ENCODE results near the gene TXNIP. TPM values are rescaled to one million over a fixed set of nuclear protein-coding genes. Genes with fewer than 3 reads are reported as not detected.

The TXNIP gene
- total RNA-seq, 2 experiments from 2014 or later, result 82.6 to 88.8 TPM

- Mint-ChIP-seq H3K27ac (no peak overlapping the region), H3K4me3 (no peak overlapping the region), H3K4me1 (ENCODE audit: low read depth) (peaks cover 10% of the 10 kb centered on the region), H3K27me3 (no peaks in the 10 kb centered on the region), H3K9me3 (no peaks in the 10 kb centered on the region), H3K36me3 (no peaks in the 10 kb centered on the region)
- no peak for DNase-seq
- ChIA-PET CTCF (interaction anchor here (0.6 to 8.5 kb wide), 21 partner anchors 8 to 132 kb away, joined by 3 to 222 read pairs (median 9); partner anchors contain the start of genes ANKRD34A, ITGA10, LIX1L and NUDT17), POLR2A (interaction anchor here (1.2 to 10.2 kb wide), 6 partner anchors 12 to 75 kb away, joined by 3 to 183 read pairs (median 17); partner anchors contain the start of genes ANKRD34A, LIX1L, POLR3GL and TXNIP)
- intact Hi-C loops (cut with micrococcal nuclease), result loop anchor here (1.0 to 5.0 kb wide), 4 partner anchors 13 to 120 kb away; partner anchors contain the start of genes ANKRD34A, PIAS3 and POLR3GL
These were observed 19.4 kb downstream of the TXNIP start for GRCh38 chr1:145977016-145977415.

DNA sequence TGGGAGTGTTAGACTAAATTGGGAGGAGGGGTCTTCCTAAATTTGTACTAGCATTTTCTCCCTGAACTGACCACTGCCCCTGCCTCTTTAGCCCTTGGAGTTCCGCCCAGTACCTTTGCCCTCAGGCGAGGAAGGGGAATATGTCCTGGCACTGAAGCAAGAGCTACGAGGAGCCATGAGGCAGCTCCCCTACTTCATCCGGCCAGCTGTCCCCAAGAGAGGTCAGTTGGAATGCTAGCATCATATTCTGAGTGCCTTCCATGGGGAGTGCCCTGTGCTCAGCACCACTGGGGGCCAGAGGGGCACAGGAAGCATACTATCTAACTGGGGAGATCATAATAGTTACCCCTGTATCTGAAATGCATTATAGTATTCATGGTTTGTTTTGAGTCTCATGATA, 21.2 kb downstream of the TXNIP start:
- POLR2A ChIA-PET, result interaction anchor here (10.2 kb wide), 1 partner anchor 18 kb away, joined by 183 read pairs; the partner anchor contains the start of gene TXNIP
- intact Hi-C loops (cut with micrococcal nuclease), result loop anchor here (5.0 kb wide), 1 partner anchor 118 kb away; the partner anchor contains the start of gene PIAS3

DNA sequence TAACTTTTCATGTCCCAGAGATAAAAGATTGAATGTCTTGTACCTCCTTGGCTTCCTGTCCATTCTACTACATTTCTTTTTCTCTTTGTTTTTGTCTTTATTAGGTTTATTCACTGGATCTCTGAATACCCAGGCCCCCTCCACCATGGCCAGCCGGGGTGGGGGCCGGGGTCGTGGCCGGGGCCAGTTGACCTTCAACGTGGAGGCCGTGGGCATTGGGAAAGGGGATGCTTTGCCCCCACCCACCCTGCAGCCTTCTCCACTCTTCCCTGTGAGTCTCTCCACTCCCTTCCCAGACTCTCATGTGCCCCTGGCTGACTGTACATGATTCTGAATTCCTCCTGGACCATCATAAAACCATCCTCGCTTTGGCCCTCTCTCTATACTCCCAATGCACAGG, 21.7 kb downstream of the TXNIP start:
- Mint-ChIP-seq H3K4me3 (no peak overlapping the region), H3K27ac (no peak overlapping the region), H3K9me3 (no peaks in the 10 kb centered on the region), H3K4me1 (ENCODE audit: low read depth) (peaks cover 10% of the 10 kb centered on the region), H3K36me3 (no peaks in the 10 kb centered on the region), H3K27me3 (no peaks in the 10 kb centered on the region)
- intact Hi-C loops (cut with micrococcal nuclease), result loop anchor here (5.0 kb wide), 1 partner anchor 117 kb away; the partner anchor contains the start of gene PIAS3
- DNase-seq, result no peak
- POLR2A ChIA-PET, result no interaction called here
- CTCF ChIA-PET, result interaction anchor here (8.5 kb wide), 1 partner anchor 35 kb away, joined by 222 read pairs; no protein-coding TSS in a partner anchor

More for the DNA sequence above, 21.2 kb downstream of the TXNIP start:
- CTCF ChIA-PET, result interaction anchor here (6.1 to 8.5 kb wide), 2 partner anchors 11 to 34 kb away, joined by 62 to 222 read pairs; partner anchors contain the start of genes ANKRD34A and POLR3GL
- no peak overlapping the region for H3K27ac Mint-ChIP-seq
- H3K36me3 Mint-ChIP-seq, result no peaks in the 10 kb centered on the region
- H3K4me1 Mint-ChIP-seq (ENCODE audit: low read depth), result peaks cover 10% of the 10 kb centered on the region
- H3K9me3 Mint-ChIP-seq, result no peaks in the 10 kb centered on the region
- DNase-seq, result no peak
- no peaks in the 10 kb centered on the region for H3K27me3 Mint-ChIP-seq
- no peak overlapping the region for H3K4me3 Mint-ChIP-seq

- Mint-ChIP-seq H3K4me3 (no peak overlapping the region), H3K27ac (no peak overlapping the region), H3K27me3 (no peaks in the 10 kb centered on the region), H3K36me3 (peaks cover under 1% of the 10 kb centered on the region), H3K4me1 (ENCODE audit: low read depth) (peaks cover 10% of the 10 kb centered on the region), H3K9me3 (peaks cover under 1% of the 10 kb centered on the region)
- ChIA-PET CTCF (interaction anchor here (0.8 to 1.3 kb wide), 4 partner anchors 35 to 47 kb away, joined by 3 to 4 read pairs (median 3); no protein-coding TSS in a partner anchor), POLR2A (interaction anchor here (0.8 kb wide), 2 partner anchors 8 to 54 kb away, joined by 3 read pairs; partner anchors contain the start of genes ANKRD34A, PEX11B and POLR3GL)
- DNase-seq, result no peak
- intact Hi-C loops (cut with micrococcal nuclease), result no loop called here
These were observed 23.8 kb downstream of the TXNIP start for GRCh38 chr1:145972580-145972979.

DNA sequence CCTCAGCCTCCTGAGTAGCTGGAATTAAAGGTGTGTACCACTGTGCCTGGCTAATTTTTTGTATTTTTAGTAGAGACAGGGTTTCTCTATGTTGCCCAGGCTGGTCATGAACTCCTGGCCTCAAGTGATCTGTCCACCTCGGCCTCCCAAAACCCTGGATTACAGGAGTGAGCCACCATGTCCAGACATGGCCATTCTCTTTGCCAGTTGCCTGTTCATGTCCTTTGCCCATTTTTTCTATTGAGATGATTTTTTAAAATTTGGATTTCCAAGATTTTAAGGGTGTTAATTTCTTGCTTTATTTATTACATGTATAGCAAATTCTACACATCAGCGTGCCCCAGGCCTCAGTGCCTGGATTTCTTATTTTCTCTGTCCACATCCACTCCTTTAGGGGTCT, 29.1 kb downstream of the TXNIP start:
- H3K27me3 Mint-ChIP-seq, result no peaks in the 10 kb centered on the region
- ChIA-PET POLR2A (no interaction called here), CTCF (interaction anchor here (1.0 to 6.1 kb wide), 5 partner anchors 10 to 40 kb away, joined by 3 to 62 read pairs (median 5); no protein-coding TSS in a partner anchor)
- H3K9me3 Mint-ChIP-seq, result peaks cover 9% of the 10 kb centered on the region
- no peak for DNase-seq
- intact Hi-C loops (cut with micrococcal nuclease), result no loop called here
- H3K4me1 Mint-ChIP-seq (ENCODE audit: low read depth), result peaks cover 19% of the 10 kb centered on the region
- no peak overlapping the region for H3K4me3 Mint-ChIP-seq
- H3K27ac Mint-ChIP-seq, result no peak overlapping the region
- peaks cover 4% of the 10 kb centered on the region for H3K36me3 Mint-ChIP-seq

DNA sequence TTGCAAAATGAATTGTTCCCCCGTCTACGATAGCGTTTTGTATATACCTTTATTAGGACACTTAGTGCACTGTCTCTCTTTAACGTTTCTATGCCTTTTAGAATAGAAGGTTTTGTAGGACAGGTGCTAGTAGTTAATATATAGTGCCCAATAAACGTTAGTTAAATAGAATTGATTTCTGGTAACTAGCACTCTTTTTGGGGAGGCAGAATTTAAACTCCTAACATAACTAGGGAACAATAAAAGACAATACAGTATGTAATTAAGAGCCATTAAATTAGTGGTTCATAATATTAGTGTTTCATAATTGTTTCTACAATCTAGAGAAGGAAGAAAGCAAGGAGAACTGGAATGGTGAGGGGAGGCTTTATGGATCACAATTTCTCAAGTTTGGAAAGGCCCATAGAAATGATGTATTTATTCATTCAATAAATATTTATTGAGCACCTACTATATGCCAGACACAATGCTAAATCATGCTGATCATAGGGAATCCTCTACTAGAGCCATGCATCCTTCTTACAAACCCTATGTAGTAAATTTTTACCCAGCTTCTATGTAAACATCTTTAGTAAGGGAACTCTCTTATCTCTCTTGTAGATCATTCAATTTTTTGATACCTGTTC, 31.1 kb downstream of the TXNIP start:
- H3K27ac Mint-ChIP-seq, result peak overlapping the region; percentile 95
- ChIA-PET POLR2A (interaction anchor here (1.0 to 6.2 kb wide), 16 partner anchors 12 to 141 kb away, joined by 3 to 62 read pairs (median 7); partner anchors contain the start of genes PEX11B, PIAS3, POLR3C and RBM8A), CTCF (interaction anchor here (0.6 to 6.1 kb wide), 12 partner anchors 13 to 120 kb away, joined by 3 to 62 read pairs (median 5); partner anchors contain the start of genes ITGA10, NUDT17 and RBM8A)
- H3K4me3 Mint-ChIP-seq, result peak overlapping the region; percentile 98
- H3K9me3 Mint-ChIP-seq, result peaks cover 9% of the 10 kb centered on the region
- H3K4me1 Mint-ChIP-seq (ENCODE audit: low read depth), result peaks cover 25% of the 10 kb centered on the region
- no peaks in the 10 kb centered on the region for H3K27me3 Mint-ChIP-seq
- intact Hi-C loops (cut with micrococcal nuclease), result no loop called here
- peaks cover 4% of the 10 kb centered on the region for H3K36me3 Mint-ChIP-seq
- no peak for DNase-seq

GRCh38 chr1:145964328-145965118, 31.9 kb downstream of the TXNIP start, which contains the start of the genes ANKRD34A and POLR3GL:
TSS of gene ANKRD34A (minus strand) at chr1:145964575. CDS start at chr1:145961759, 2,816 bp downstream.
TSS of gene POLR3GL (plus strand) at chr1:145964690. CDS start at chr1:145974866, 10,176 bp downstream.
- DNase-seq, result peak; percentile 96
- Mint-ChIP-seq H3K36me3 (peaks cover 4% of the 10 kb centered on the region), H3K27me3 (no peaks in the 10 kb centered on the region), H3K27ac (peak within 1 kb of the TSS; percentile 95), H3K4me1 (ENCODE audit: low read depth) (peaks cover 29% of the 10 kb centered on the region), H3K9me3 (peaks cover 9% of the 10 kb centered on the region), H3K4me3 (peak within 1 kb of the TSS; percentile 98)
- CTCF ChIA-PET, result interaction anchor here (0.6 to 6.1 kb wide), 16 partner anchors 14 to 120 kb away, joined by 3 to 62 read pairs (median 4); partner anchors contain the start of genes ITGA10, NUDT17, PEX11B and RBM8A
- intact Hi-C loops (cut with micrococcal nuclease), result loop anchor here (1.0 kb wide), 4 partner anchors 13 to 71 kb away; partner anchors contain the start of genes PEX11B and TXNIP
- POLR2A ChIA-PET, result interaction anchor here (0.6 to 6.2 kb wide), 20 partner anchors 8 to 499 kb away, joined by 3 to 62 read pairs (median 6); partner anchors contain the start of genes PEX11B, PIAS3, POLR3C and RBM8A

DNA sequence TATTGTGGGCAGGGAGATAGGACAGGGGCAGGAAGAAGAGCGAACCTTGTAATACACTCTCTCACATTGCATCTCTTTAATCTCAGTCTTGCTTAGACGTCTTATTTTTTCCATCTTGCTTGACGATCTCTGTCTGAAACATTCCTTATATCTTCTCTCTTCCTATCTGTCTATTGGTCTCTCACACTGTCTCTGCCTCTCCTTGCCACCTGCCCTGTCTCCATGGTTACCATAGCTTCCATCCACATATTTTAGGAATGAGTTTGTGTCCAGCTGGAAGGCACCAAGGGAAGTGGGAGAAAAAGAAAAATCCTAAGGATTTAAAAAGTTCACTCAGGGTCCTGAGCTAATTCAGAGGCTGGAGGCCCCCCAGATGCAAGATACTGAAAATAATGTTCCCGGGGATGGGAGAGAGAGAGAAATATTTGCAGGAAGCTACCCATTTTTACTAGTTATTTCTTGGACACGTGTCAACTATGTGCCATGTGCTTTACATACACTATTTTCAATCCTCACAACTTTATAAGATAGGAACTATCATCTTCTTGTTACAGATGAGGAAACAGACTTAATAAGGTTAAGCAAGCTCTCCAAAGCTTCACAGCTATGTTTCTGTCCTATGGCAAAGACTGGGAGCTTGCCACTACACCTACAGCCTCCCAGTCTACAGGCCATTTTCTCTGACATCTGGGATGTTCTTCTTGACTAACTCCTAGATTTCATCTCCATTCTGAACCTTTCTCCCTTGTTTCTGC, 32.9 kb downstream of the TXNIP start:
- peak overlapping the region; percentile 95 for H3K27ac Mint-ChIP-seq
- POLR2A ChIA-PET, result interaction anchor here (0.8 to 6.2 kb wide), 14 partner anchors 16 to 498 kb away, joined by 3 to 62 read pairs (median 8); partner anchors contain the start of genes PEX11B, PIAS3, RBM8A and TXNIP
- intact Hi-C loops (cut with micrococcal nuclease), result loop anchor here (1.0 kb wide), 4 partner anchors 14 to 72 kb away; partner anchors contain the start of genes PEX11B and TXNIP
- CTCF ChIA-PET, result interaction anchor here (1.0 to 6.1 kb wide), 12 partner anchors 14 to 119 kb away, joined by 3 to 62 read pairs (median 5); partner anchors contain the start of genes ITGA10, NUDT17, PEX11B and PIAS3
- H3K4me3 Mint-ChIP-seq, result peak overlapping the region; percentile 98
- no peaks in the 10 kb centered on the region for H3K27me3 Mint-ChIP-seq
- peaks cover 39% of the 10 kb centered on the region for H3K4me1 Mint-ChIP-seq (ENCODE audit: low read depth)
- peaks cover 4% of the 10 kb centered on the region for H3K36me3 Mint-ChIP-seq
- H3K9me3 Mint-ChIP-seq, result peaks cover 9% of the 10 kb centered on the region
- DNase-seq, result no peak

DNA sequence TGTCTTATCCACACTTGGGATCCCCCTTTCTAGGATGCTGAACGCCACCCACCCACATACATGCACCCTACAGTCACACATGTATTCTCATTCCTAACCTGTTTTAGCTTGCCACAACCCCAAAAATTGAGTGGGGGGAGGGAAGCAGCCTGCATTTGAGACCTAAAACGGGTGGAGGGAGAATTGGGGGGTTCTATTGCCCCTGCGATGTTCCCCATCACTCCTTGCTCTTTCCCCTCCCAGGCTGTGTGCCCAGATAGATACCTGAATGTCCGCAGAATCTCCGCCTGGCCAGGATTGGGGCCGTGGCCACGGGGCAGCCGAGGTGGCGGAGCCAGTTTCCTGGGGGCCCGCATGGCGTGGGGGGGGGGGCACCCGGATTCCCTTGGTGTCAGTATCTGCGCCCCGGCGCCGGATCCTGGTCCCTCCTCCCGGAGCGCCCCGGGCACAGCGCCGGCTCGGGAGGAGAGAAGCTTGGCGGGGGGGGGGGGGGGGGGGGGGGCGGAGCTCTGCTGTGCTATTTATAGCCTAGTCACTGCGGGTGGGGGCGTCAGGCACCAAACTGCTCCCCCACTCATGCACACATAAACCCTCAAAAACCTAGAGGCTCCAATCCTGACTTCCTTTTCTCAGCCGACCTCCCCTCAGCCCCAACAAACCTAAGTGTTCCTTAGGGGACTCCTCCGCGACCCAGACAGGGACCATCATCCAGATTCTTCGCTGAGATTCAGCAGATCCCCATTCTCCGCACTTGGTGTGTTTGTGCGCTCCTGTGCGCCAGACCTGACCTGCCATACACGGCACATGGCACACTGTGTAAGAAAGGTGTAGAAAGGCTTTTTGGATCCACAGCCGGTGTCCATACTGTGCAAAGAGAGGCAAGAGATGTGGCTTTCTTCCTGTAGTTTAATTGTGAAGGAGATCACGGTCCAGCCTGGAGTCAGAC, 33.9 kb downstream of the TXNIP start:
- H3K4me1 Mint-ChIP-seq (ENCODE audit: low read depth), result peaks cover 42% of the 10 kb centered on the region
- peak overlapping the region; percentile 95 for H3K27ac Mint-ChIP-seq
- peak overlapping the region; percentile 98 for H3K4me3 Mint-ChIP-seq
- H3K27me3 Mint-ChIP-seq, result no peaks in the 10 kb centered on the region
- DNase-seq, result peak; percentile 55
- ChIA-PET CTCF (interaction anchor here (0.7 to 6.1 kb wide), 7 partner anchors 16 to 117 kb away, joined by 3 to 62 read pairs (median 5); partner anchors contain the start of genes NUDT17, PIAS3 and RBM8A), POLR2A (interaction anchor here (0.8 to 6.2 kb wide), 7 partner anchors 15 to 90 kb away, joined by 3 to 62 read pairs (median 6); partner anchors contain the start of gene RBM8A)
- peaks cover 7% of the 10 kb centered on the region for H3K9me3 Mint-ChIP-seq
- intact Hi-C loops (cut with micrococcal nuclease), result no loop called here
- H3K36me3 Mint-ChIP-seq, result peaks cover 1% of the 10 kb centered on the region
